ENCODE results near the gene ARHGEF7. TPM values are rescaled to one million over a fixed set of nuclear protein-coding genes. Genes with fewer than 3 reads are reported as not detected.

ARHGEF7 gene
- total RNA-seq, 1 experiment from 2014 or later, result 46.2 TPM

DNA sequence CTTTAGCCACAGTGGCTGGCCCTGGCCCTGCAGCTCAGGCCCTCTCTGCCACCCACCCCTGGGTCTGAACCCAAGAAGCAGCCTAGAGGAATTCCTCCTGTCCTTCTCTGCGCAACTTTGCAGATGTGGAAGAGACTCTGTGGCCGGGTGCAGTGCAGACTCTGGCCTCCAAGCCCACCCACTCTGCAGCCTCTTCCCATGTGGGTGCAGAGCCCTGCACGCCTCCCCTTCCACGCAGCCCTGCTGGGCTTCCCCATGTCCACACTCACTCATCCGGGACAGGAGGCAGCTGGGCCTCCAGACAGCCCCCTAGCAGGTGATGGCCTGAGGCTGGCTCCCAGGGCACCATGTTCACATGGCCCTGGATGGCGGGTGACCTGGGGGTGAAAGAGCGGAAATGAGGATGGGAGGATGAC is 207.8 kb downstream of the ARHGEF7 start:
- intact Hi-C loops (cut with micrococcal nuclease), result no loop called here
- ATAC-seq, result no peak
- no peaks in the 10 kb centered on the region for H4K20me1 ChIP-seq (ENCODE audit: insufficient read depth)
- POLR2A ChIA-PET, result no interaction called here
- BruUV-seq (replicated peaks), result no TSS peak
- CTCF ChIA-PET, result no interaction called here
- H3K4me1 ChIP-seq (ENCODE audit: control insufficient read depth in 1 of 2, insufficient read depth in 2 of 2, low read length in 2 of 2), result no peaks in the 10 kb centered on the region
- no peaks in the 10 kb centered on the region for H3K9me2 ChIP-seq (ENCODE audit: insufficient read depth)
- no peaks in the 10 kb centered on the region for H3K27me3 ChIP-seq (ENCODE audit: insufficient read depth, low read length)
- H3K79me2 ChIP-seq (ENCODE audit: insufficient read depth, low read length), result no peaks in the 10 kb centered on the region
- H2AFZ ChIP-seq (ENCODE audit: low read depth, low read length, poor library complexity, severe bottlenecking), result no peak overlapping the region
- H3K4me2 ChIP-seq (ENCODE audit: low read length), result no peak overlapping the region
- no peak overlapping the region for H3K27ac ChIP-seq (ENCODE audit: low read depth, low read length)
- no peak for DNase-seq (ENCODE audit: low read depth, low spot score)
- no peaks in the 10 kb centered on the region for H3K9me3 ChIP-seq (ENCODE audit: control insufficient read depth in 1 of 2, insufficient read depth in 1 of 2, low read depth in 1 of 2, low read length in 2 of 2)
- no peaks in the 10 kb centered on the region for H3K36me3 ChIP-seq (ENCODE audit: control insufficient read depth in 1 of 2, insufficient read depth in 2 of 2, low read length in 2 of 2)
- TF ChIP-seq EZH2 (IDR thresholded peaks at IDR 0.05), result no peak
- TF ChIP-seq ELF1 (IDR thresholded peaks at IDR 0.05; ENCODE audit: borderline replicate concordance, low read depth), result no peak
- TF ChIP-seq, protein P1, sequence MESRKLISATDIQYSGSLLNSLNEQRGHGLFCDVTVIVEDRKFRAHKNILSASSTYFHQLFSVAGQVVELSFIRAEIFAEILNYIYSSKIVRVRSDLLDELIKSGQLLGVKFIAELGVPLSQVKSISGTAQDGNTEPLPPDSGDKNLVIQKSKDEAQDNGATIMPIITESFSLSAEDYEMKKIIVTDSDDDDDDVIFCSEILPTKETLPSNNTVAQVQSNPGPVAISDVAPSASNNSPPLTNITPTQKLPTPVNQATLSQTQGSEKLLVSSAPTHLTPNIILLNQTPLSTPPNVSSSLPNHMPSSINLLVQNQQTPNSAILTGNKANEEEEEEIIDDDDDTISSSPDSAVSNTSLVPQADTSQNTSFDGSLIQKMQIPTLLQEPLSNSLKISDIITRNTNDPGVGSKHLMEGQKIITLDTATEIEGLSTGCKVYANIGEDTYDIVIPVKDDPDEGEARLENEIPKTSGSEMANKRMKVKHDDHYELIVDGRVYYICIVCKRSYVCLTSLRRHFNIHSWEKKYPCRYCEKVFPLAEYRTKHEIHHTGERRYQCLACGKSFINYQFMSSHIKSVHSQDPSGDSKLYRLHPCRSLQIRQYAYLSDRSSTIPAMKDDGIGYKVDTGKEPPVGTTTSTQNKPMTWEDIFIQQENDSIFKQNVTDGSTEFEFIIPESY (IDR thresholded peaks at IDR 0.05; ENCODE audit: extremely low read depth, insufficient replicate concordance, low read length), result no peak
- TF ChIP-seq EGR1 (IDR thresholded peaks at IDR 0.05; ENCODE audit: low read depth), result no peak
- no peak for TF ChIP-seq SRF (IDR thresholded peaks at IDR 0.05; ENCODE audit: low read depth)
- TF ChIP-seq, protein P2, sequence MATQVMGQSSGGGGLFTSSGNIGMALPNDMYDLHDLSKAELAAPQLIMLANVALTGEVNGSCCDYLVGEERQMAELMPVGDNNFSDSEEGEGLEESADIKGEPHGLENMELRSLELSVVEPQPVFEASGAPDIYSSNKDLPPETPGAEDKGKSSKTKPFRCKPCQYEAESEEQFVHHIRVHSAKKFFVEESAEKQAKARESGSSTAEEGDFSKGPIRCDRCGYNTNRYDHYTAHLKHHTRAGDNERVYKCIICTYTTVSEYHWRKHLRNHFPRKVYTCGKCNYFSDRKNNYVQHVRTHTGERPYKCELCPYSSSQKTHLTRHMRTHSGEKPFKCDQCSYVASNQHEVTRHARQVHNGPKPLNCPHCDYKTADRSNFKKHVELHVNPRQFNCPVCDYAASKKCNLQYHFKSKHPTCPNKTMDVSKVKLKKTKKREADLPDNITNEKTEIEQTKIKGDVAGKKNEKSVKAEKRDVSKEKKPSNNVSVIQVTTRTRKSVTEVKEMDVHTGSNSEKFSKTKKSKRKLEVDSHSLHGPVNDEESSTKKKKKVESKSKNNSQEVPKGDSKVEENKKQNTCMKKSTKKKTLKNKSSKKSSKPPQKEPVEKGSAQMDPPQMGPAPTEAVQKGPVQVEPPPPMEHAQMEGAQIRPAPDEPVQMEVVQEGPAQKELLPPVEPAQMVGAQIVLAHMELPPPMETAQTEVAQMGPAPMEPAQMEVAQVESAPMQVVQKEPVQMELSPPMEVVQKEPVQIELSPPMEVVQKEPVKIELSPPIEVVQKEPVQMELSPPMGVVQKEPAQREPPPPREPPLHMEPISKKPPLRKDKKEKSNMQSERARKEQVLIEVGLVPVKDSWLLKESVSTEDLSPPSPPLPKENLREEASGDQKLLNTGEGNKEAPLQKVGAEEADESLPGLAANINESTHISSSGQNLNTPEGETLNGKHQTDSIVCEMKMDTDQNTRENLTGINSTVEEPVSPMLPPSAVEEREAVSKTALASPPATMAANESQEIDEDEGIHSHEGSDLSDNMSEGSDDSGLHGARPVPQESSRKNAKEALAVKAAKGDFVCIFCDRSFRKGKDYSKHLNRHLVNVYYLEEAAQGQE (IDR thresholded peaks at IDR 0.05; ENCODE audit: low read depth), result no peak
- TF ChIP-seq CBX3 (IDR thresholded peaks at IDR 0.05; ENCODE audit: low read depth), result no peak
- TF ChIP-seq SP1 (IDR thresholded peaks at IDR 0.05; ENCODE audit: low read depth), result no peak
- TF ChIP-seq YY1 (IDR thresholded peaks at IDR 0.05; ENCODE audit: extremely low read depth, insufficient replicate concordance, low read depth, low read length), result no peak
- TF ChIP-seq, protein P3, sequence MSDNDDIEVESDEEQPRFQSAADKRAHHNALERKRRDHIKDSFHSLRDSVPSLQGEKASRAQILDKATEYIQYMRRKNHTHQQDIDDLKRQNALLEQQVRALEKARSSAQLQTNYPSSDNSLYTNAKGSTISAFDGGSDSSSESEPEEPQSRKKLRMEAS (IDR thresholded peaks at IDR 0.05), result no peak
- TF ChIP-seq, protein P4, sequence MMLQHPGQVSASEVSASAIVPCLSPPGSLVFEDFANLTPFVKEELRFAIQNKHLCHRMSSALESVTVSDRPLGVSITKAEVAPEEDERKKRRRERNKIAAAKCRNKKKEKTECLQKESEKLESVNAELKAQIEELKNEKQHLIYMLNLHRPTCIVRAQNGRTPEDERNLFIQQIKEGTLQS (IDR thresholded peaks at IDR 0.05), result no peak
- TF ChIP-seq SIN3A (IDR thresholded peaks at IDR 0.05; ENCODE audit: low read depth), result no peak
- no peak for TF ChIP-seq FOSL1 (IDR thresholded peaks at IDR 0.05; ENCODE audit: low read depth)
- TF ChIP-seq EZH2phosphoT487 (IDR thresholded peaks at IDR 0.05; ENCODE audit: borderline replicate concordance), result no peak
- TF ChIP-seq CEBPB (IDR thresholded peaks at IDR 0.05; ENCODE audit: low read depth), result no peak
- no peak for TF ChIP-seq ZNF274 (IDR thresholded peaks at IDR 0.05; ENCODE audit: low read depth, low read length)
- TF ChIP-seq JUND (IDR thresholded peaks at IDR 0.05), result no peak
- TF ChIP-seq CTCF (IDR thresholded peaks at IDR 0.05 in 2 of 3, conservative IDR thresholded peaks at IDR 0.05 in 1 of 3; ENCODE audit: borderline replicate concordance in 1 of 3, insufficient read depth in 1 of 3, low read depth in 2 of 3, low read length in 2 of 3), result no peak
- TF ChIP-seq RAD21 (IDR thresholded peaks at IDR 0.05; ENCODE audit: low read depth), result no peak
- no peak for TF ChIP-seq POLR2AphosphoS5 (IDR thresholded peaks at IDR 0.05; ENCODE audit: low read depth, low read length)
- H3K4me3 ChIP-seq (replicated peaks in 1 of 2; ENCODE audit: low read depth in 1 of 2, low read length in 2 of 2), result no peak overlapping the region
- no peak overlapping the region for H3K9ac ChIP-seq (ENCODE audit: low read length)
- RAD21 ChIA-PET (ENCODE audit: low non-redundant PET in 1 of 2, low total read pairs in 2 of 2, uncharacterized antibody in 2 of 2, unreplicated experiment in 2 of 2), result no interaction called here
